Left ventricle myocardium superior (tissue), 1 donor: ENCODE measurements around the gene WBP2. TPM values are rescaled to one million over a fixed set of nuclear protein-coding genes. Genes with fewer than 3 reads are reported as not detected.

Experiments used
- ATAC-seq: fragments of 200-7000 bp; cut with Tn5 transposase; one replicate; pipeline ENCODE4 v1.9.1; 2020; ENCODE audit warnings: mild to moderate bottlenecking, moderate library complexity
- DNase-seq: peaks from one replicate; pipeline ENCODE4 v3.0.0-alpha.2; 2020
- intact Hi-C: fragments of 100-400 bp; cut with micrococcal nuclease; formaldehyde crosslinking; loops from one replicate; pipeline ENCODE4 v1.11.0; 2022
- total RNA-seq: library from RNA; stranded (reverse); fragmentation: NEBNext Ultra II Directional; extraction: Animal tissue kit (Norgen Biotek cat#: 25700); gene quantifications from one replicate; pipeline ENCODE4 v1.2.1, GENCODE V29; 2021
- donor health status: DM: no; HTN: yes; CAD: no; lungs with severe emphysema.

Gene WBP2
- total RNA-seq, 1 donor from 2014 or later = 152 TPM

DNA sequence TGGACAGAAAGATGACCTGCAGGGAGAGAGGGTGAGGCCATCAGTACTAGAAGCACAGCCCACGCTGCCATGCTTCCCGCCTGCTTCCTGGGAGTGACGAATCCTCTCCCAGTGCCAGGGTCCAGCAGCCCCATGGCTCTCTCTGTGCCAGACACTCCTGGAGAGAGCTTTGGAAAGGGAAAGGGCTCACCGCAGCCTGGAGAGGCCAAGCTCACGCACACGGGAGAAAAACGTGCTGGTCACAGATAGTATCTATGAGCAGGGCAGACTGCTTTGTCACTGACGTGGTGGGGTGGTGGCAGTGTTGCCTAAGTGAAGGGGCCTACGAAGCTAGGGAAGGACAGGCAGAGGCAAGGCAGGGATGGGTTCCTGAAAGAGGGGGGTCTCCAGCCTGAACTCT lies 5.4 kb downstream of the WBP2 start:
- DNase-seq = peak; percentile 25
- intact Hi-C loops = no loop called here
- no peak for ATAC-seq

DNA sequence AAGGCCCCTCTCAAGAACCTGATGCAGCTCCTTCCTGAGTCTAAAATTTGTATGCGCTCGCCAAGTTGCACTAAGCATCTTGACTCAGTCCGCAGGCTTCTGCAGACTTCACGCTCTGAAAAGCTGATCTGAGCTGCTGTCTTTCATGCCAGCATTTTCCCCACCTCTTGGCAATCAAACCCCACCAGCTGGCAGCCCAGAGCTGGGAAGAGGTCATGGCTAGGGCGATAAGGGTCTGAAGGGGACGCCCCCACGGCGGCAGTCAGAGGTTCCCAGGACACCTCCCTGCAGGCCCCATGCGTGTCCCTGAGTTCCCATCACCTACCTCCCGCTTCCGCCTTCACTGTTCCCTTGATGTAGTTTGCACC lies 5.9 kb downstream of the WBP2 start:
- no peak for ATAC-seq
- no peak for DNase-seq
- intact Hi-C loops = no loop called here

DNA sequence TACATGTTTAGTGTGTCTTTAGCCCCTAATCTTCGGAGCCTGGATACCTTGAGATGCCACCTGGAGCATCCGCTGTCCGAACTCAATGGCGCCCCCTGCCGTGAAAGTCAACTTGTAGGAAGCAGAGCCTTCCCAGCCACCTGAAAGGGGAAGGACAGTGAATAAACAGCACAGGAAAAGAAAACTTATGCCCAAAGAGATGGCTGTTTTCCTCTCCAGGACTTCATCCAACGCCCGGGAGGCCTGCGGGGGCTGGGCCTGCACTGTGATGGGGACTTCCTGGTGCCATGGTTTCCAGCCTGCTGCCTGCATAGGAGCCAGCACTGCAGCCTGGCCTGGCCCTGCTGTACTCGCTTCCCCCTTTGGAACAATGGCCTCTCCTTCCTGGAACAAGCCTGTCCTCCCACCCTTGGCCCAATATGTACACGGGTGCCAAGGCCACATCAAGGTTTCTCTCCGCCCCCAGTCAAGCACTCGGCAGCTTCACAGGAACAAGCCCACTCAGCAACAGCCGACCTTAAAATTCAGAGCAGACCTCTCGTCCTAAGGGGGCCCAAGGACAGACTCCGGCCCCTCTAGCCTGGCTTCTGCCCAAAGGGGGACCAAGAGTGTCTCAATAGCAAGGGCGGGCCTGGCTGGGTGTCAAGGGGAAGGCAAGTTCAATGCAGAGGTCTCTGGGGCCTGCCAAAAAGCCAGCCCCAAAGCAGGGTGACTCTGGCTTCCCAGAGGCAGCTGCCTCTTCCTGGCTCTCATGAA lies 6.4 kb downstream of the WBP2 start:
- peak; percentile 85 for DNase-seq
- intact Hi-C loops = no loop called here
- peak; percentile 12 for ATAC-seq

DNA sequence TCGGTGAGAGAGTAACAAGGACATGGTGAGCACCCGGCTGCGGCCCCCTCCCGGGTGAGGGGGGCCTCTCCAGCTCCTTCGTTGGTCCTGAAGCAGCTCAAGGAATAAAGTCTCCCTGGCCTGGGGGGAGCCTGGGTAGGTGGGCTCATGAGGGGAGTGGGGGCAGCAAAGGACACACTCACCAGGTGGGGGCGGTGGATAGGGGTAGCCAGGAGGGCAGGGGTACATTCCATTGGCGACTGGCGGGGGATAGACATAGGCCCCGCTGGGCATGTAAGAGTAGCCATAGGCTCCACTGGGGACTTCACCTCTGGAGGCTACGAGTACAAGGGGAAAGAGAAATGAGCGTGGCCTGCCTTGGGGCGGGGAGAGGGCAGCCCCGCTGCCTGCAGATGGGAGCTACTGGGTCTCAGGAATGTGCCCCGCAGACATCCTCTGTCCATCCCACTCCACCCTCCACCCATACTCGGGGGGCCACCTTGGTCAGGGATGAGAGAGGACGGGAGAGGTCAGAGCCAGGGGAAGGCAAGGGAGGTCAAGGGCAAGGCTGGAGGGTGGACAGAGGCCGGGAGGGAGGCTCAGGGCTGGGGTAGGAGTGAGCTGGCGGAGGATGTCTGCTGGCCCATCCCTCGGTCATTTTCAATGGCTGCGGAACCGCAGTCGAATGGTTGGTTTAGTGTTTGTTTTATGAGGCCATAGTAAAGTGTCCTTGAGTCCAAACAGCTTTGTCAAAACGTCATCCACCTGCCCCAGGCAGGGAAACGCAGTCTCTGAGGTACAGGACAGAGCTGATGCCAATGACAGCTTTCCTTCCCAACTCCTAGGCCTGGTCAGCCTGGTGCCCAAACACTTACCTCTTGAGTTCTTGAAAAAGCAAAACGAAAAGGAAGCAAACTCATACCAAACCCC lies 7.3 kb downstream of the WBP2 start:
- peak; percentile 23 for DNase-seq
- intact Hi-C loops = no loop called here
- ATAC-seq = no peak

DNA sequence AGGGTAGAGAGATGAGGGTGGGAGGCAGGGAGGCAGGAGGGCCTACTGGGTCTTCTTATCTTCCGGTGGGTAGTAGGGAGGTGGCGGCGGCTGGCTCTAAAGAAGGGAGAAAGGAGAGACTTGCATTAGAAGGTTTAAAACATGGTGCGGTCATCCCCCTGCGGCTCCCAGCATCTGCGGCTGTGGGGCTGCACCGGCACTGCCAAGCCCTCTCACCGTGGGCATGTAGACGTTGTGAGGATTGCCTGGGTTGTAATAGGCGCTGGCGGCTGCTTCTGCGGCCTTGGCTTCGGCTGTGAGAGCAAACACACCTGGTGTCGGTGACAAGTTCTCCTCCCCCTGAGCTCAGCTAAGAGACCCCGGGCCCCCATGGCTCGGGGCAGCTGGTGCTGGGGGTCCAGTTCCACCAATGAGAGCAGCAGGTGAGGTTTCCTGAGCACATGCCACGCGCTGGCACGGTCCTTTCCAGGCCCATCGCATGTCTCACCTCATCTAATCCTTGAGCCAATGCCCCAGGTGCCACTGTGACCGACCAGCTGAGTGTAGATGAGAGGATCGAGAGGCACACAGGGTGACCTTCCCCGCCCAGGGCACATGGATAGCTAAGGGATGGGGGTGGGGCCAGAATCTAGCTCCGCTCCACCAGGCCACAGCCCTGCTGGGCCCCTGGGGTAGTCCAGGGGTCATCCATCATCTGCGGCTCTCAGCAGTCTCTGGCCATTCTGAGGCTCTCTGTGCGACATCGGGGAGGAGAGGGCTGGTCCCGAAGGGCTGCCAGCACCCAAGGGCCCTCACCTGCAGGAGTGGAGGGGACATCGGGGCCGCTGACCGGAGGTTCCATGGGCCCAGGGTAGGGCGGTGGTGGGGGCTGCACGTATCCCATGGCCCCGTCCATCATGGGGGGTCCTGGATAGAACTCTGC lies 8.2 kb downstream of the WBP2 start:
- intact Hi-C loops = no loop called here
- peak; percentile 29 for DNase-seq
- no peak for ATAC-seq

DNA sequence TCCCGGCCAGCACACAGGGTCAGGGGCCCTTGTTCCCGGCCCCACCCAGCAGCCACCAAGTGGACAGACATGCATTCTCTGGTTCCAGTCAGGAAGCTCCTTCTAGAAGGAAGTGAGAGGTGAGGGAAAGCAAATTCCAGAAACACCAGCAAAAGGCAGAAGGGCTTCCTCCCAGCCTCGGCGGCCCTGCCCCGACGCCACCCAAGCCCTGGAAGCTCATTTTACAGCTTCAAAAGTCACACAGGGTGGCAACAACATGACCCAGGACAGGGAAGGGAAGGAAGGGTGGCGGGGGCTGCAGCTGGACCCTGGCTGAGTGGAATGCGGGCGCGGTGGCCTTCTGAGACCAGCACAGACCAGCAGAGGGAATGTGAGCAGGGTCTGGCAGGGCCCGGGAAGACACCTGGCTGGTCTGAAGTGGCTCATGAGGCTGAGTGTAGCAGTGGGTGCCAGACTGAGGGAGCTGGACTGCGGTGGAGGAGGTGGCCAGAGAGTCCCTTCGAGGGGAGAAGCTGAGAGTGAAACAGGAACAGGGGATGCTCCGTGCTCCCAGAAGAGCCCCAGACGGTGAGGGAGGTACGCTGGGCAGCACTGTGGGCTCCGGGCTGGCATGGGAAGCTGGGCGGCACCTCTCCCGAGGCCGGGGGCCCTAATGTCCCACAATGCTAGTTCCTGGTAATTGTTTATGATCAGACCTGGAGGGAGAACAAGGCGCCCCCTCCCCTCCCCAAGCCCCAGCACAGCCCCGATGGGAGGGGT lies 9.0 kb downstream of the WBP2 start:
- ATAC-seq (no peak), DNase-seq (peak; percentile 34)
- intact Hi-C loops = no loop called here

DNA sequence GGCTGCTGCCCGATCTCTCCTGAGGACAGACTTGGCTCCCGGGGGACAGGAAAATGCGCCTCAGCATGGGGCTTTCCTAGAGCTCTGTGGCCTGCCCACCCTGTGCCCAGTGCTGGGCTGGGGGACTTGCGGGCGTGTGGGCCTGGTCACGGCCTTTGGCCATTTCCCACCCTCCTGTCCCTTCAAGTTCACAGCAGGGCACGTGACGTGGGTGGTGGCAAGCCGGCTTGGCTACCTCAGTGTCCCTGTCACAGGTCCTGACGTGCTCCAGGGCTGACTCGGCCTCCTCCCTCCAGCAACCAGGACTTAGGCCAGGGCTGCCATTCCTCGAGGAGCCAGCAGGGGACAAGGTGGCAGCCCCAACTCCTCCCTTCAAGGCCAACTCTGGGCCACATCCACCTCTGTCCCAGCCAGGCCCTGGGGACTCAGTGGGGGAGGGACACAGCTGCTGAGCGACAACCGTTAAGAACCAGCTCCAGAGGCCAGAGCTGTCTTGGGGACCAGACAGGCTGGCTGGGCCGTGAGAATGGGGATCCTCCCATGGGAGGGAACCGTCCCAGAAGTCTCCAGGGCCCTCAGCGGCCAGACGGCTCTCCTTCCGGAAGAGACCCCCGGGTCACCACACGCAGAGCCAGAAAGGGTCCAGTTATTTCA lies 9.9 kb downstream of the WBP2 start:
- DNase-seq = peak; percentile 87
- peak; percentile 78 for ATAC-seq
- intact Hi-C loops = no loop called here

DNA sequence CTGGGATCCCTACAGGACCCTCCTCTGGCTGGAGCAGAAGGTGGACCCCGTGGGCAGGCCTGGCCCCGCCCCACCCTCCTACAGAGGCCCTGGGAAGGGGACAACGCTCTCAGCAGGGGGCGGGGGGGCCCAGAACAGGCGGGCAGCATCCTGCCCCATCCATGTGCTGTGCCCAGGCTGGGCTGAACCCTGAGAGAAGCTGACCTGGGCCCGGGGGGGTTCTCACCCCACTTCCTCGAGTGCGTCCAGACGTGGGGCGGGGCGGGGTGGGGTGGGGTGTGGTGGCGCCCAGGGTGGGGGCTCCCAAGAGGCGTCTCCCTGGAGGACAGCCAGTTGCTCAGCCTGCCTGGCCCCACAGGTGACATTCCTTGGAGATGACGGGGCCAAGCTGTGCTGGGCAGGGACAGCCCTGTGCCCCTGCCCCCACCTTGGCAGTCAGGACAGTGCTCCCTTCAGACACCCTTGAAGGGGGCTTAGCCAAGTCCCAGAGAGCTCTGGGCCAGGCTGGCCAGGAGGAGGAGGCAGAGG lies 10.5 kb downstream of the WBP2 start:
- DNase-seq = peak; percentile 63
- intact Hi-C loops = no loop called here
- peak; percentile 70 for ATAC-seq

DNA sequence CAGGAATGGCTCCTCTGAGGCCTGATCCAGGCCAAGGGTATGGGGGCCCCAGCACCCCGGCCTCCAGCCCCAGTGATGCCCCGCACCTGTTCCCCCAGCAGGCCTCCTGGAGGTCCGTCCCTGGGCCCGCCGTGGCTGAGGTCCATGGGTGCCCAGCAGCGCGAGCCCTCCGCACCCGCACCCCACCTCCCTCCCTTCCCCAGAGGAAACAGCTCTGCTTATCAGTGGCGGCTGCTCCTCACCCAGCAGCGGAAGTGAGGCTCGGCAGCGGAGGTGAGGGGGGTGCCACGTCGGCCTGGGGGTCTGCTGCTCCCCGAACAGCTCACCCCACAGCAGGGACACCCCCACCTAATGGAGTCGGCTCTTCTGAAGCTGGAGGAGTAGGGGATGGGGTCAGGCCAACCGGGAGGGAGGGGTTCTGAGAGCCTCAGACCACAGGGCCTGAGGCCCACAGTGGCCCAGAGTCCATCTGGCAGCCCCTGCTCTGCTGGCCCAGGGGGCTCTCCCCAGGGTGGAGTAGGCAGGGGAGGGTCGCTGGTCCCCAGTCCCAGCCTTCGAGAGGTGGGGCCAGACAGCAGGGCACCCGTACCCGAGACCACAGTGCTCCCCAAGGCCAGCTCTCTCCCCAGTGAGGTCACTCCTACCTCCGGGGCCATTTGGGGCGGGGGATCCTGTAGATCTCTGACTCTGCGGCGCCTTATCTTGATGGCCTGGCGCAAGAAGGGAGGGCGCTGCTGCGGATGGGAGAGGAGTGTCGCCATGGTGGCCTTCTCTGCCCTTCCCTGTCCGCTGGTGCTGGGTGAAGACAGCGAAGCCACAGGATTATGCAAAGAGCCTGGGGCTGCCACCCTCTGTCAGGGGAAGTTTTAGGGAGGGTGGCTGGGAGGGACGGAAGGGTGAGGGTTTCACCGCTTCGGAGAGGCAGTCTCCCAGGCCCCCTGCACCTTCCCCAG lies 11.3 kb downstream of the WBP2 start, which contains the start of gene UNC13D:
UNC13D (minus strand) TSS at position 828 of the 953 bp plus-strand sequence; CDS start at position 761, 67 bp downstream.
- DNase-seq (peak; percentile 53), ATAC-seq (peak; percentile 10)
- intact Hi-C loops = no loop called here

DNA sequence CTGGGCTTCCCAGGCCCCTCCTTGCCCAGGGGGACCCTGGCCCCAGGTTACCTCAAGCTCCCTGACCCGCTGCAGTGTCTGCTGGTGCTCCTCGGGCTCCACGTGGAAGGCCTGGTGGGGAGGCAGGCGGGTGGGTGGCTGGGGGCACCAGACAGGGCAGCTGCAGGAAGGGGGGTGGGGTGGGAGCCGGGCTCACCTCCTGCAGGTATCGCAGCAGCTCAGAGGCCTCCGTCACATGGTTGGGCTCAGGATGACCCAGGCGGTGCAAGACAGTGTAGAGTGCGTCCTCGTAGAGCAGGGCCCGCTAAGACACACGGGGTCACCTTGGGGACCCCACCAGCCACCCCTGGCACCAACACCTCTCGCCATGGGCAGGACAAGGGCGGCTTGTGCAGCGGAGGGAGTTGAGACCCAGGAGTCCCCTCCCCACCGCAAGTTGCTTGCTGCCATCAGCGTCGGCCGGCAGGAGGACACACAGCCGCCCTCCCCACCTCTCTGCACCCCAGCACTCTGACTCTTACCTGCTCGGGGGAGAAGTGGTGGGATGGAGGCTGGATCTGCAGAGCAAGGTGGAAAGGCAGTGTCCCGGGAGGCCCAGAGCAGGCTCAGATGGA lies 12.1 kb downstream of the WBP2 start:
- ATAC-seq (no peak), DNase-seq (peak; percentile 29)
- intact Hi-C loops = no loop called here

DNA sequence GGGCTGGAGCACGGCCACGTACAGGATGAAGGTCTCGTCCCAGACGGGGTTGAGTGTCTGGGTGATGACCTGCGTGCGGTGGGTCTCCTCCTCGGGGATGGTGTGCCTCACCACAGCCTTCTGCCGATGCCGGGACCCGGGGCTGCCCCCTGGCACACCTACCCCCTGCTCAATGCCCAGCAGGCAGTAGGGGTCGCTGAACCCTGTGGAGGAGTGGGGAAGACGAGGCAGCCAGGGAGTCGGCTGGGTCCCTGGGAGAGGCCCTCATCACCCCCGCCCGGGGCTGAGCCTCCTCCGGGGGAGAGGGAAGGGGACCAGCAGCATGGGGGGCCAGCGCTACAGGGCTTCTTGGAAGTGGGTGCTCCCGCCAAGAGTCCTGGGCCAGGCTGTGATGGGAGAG lies 12.7 kb downstream of the WBP2 start:
- ATAC-seq = no peak
- intact Hi-C loops = no loop called here
- DNase-seq = peak; percentile 27

DNA sequence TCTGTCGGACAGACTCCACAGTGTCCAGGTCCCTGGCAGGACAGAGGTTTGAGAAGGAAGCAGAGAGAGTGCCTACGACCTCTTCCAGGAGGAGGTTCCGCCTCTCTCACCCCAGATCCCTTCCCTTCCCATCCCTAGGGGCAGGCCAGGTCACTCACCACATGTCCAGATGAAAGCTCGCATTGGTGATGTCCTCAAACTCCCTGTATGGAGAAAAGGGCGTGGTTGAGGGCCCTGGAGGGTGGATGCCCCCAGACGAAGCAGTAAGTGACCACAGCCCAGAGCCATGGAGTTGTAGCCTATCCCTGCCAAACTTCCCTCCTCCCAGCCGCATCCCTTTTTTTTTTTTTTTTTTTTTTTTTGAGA lies 14.4 kb downstream of the WBP2 start:
- intact Hi-C loops = no loop called here
- DNase-seq (no peak), ATAC-seq (no peak)

DNA sequence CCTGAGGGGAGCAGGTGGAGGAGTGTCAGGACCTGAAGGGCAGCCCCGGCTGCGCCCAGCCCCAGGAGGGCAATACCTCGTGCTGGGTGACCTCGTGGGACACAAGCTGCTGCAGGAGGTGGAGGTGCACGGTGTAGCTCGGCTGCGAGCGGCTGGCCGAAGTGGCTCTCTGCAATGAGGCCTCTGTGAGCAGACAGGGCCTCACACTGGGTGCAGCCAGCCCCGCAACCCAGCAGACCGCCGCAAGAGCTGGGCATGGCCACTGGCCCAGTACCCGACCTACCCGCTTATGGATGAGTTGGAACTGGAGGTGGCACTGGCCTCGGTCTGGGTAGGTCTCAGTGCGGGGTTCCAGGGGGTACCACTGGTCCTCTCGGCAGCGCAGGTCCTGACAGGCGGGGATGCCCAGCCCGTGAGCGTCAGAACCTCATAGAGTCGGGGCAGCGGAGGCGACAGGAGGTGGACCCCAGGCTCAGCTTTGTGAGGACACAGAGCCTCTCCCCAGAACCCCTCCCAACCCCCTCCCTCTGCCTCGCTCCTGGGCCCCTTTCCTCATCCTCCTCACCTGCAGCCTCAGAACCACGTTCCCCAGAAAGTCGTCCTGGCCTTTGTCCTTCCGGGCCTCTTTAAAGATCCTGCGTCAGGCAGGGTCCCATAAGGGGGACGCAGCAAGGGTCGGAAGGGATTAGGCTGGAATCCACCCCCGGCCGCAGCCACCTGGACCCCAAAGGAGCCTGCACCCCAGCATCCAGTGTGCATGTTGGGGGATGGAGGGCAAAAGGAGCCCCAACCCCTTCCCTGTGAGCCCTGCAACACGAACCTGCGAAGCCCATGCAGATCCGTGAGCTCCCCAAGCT lies 15.0 kb downstream of the WBP2 start:
- ATAC-seq = no peak
- no peak for DNase-seq
- intact Hi-C loops = no loop called here

DNA sequence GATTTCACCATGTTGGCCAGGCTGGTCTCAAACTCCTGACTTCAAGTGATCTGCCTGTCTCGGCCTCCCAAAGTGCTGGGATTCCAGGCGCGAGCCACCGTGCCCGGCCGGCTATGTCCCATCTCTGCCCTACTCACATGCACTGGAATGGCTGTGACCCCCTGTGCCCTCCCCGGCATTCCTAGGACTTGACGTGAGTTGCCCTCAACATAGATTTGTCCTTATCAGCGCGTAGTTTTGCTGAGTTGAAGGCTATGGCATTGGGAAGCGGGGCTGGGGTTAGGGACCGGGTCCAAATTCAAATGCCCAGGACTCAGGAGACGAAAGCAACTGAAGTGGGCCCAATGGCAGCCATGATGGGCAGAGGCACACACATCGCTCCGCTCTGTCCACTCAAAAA lies 16.7 kb downstream of the WBP2 start:
- intact Hi-C loops = no loop called here
- no peak for DNase-seq

DNA sequence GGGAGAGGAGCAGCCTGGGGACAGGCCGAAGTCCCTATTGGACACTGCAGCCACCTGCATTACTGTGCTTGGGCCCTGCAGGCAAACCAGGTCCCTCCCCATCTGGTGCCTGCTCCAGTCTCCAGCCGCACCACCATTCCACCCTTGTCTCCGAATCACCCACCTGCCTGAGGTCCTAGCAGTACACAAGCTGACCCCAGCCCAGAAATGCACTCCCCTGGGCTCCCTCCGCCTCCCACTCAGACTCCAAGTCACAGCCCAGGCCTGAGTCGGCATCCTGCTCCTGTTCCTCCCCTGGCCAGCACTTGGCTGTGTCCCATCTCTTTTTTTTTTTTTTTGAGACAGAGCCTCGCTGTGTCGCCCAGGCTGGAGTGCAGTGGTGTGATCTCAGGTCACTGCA lies 17.2 kb downstream of the WBP2 start:
- ATAC-seq (peak; percentile 19), DNase-seq (no peak)
- intact Hi-C loops = no loop called here

More for the DNA sequence above, 16.7 kb downstream of the WBP2 start:
- ATAC-seq = peak; percentile 39

DNA sequence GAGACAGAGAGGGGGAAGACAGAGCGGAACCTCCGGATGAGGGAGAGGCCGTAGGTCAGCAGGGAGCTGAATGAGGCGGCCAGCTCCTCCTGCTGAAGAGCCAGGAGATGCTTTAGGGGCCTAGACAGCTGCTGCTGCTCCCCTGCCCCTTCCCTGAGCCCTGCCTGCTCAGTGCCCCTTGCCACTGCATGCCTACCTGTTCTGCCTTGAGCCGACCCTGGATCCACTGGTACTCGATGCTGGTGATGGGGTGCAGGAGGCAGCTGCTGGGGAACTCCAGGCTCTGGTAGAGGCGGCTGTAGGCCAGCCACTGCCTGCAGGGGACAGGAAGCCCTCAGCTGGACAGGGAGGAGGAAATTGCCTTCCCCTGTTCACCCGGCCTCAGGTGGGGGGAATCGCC lies 18.5 kb downstream of the WBP2 start:
- ATAC-seq (no peak), DNase-seq (no peak)
- intact Hi-C loops = no loop called here
